B cell (primary cell): ENCODE measurements around the gene HES6. TPM values are rescaled to one million over a fixed set of nuclear protein-coding genes. Genes with fewer than 3 reads are reported as not detected.

ENCODE experiments used
- ATAC-seq: fragments of 200-7000 bp; cut with Tn5 transposase; one replicate; pipeline ENCODE4 v1.10.0; 2021; ENCODE audit warnings: low read depth, mild to moderate bottlenecking, moderate number of reproducible peaks, moderate library complexity
- CTCF ChIA-PET: fragments of 350-600 bp; sonication (Branson Sonifier 250); formaldehyde crosslinking; loops from one replicate; lab custom pipeline; 2021; ENCODE audit warnings: antibody characterized with exemption, inconsistent platforms; lab: Charles Lee
- POLR2A ChIA-PET: fragments of 350-600 bp; sonication (Branson Sonifier 250); formaldehyde crosslinking; loops from one replicate; lab custom pipeline; 2021; ENCODE audit warnings: antibody characterized with exemption; lab: Charles Lee
- DNase-seq: peaks from one replicate; pipeline ENCODE4 v3.0.0; 2013
- H2AFZ ChIP-seq: 2 replicates; pipeline ENCODE4 v1.6.1; 2012; ENCODE audit warnings: mild to moderate bottlenecking, low read depth, low read length; ENCODE audit not compliant: insufficient read depth, poor library complexity, severe bottlenecking
- H3K27ac ChIP-seq, 2 donors: 1 replicate in 1 of 2; 2 replicates in 1 of 2; pipeline ENCODE4 v1.5.1; 2012 to 2013; ENCODE audit warnings: low read length in 2 of 2, mild to moderate bottlenecking in 2 of 2, moderate library complexity in 1 of 2
- H3K27me3 ChIP-seq, 4 experiments: fragments of 200-600 bp in 1 of 4; sonication (generic) in 1 of 4; replicated peaks in 1 of 4; 1 replicate in 2 of 4; 2 replicates in 2 of 4; pipeline versions ENCODE4 v1.6.1 to v1.7.0; 2013 to 2016; ENCODE audit warnings: low read length in 3 of 4, mild to moderate bottlenecking in 2 of 4, mixed read lengths in 1 of 4, moderate library complexity in 1 of 4; ENCODE audit not compliant: insufficient read depth in 4 of 4, control insufficient read depth in 3 of 4; ENCODE audit errors: control extremely low read depth in 1 of 4
- H3K36me3 ChIP-seq, 2 experiments: replicated peaks in 1 of 2; 1 replicate in 1 of 2; 2 replicates in 1 of 2; pipeline versions ENCODE4 v1.6.1 to v1.7.1; 2013; ENCODE audit warnings: low read length in 1 of 2; ENCODE audit not compliant: insufficient read depth in 2 of 2, control insufficient read depth in 1 of 2; ENCODE audit errors: control extremely low read depth in 1 of 2, extremely low read depth in 1 of 2
- H3K4me1 ChIP-seq, 2 donors: fragments of 200-600 bp in 1 of 2; sonication (generic) in 1 of 2; 1 replicate in 1 of 2; 2 replicates in 1 of 2; pipeline versions ENCODE4 v1.5.1 to v1.6.1; 2013 to 2017; ENCODE audit warnings: low read length in 2 of 2; ENCODE audit not compliant: control insufficient read depth in 2 of 2, insufficient read depth in 2 of 2
- H3K4me2 ChIP-seq: replicated peaks from 2 replicates; pipeline ENCODE3; 2012; ENCODE audit warnings: mild to moderate bottlenecking, low read depth, low read length; ENCODE audit not compliant: poor library complexity, severe bottlenecking
- H3K4me3 ChIP-seq, 5 experiments: fragments of 200-600 bp in 1 of 5; sonication (generic) in 1 of 5; 1 replicate in 3 of 5; 2 replicates in 2 of 5; pipeline versions ENCODE4 v1.5.1 to v1.7.0; 2011 to 2016; ENCODE audit warnings: low read length in 4 of 5, mild to moderate bottlenecking in 4 of 5, low read depth in 2 of 5, control low read depth in 1 of 5, moderate library complexity in 1 of 5; ENCODE audit not compliant: insufficient read depth in 1 of 5; ENCODE audit errors: control extremely low read depth in 1 of 5, extremely low read depth in 1 of 5
- H3K79me2 ChIP-seq: fragments of 200-600 bp; sonication (generic); one replicate; pipeline ENCODE4 v1.6.0; 2016; ENCODE audit warnings: low read length; ENCODE audit not compliant: control insufficient read depth, insufficient read depth
- H3K9ac ChIP-seq: fragments of 200-600 bp; sonication (generic); 2 replicates; pipeline ENCODE4 v1.6.1; 2017; ENCODE audit warnings: mild to moderate bottlenecking, low read length, moderate library complexity
- H3K9me3 ChIP-seq, 3 donors: one replicate each; pipeline versions ENCODE4 v1.6.1 to v1.7.1; 2013; ENCODE audit warnings: low read length in 2 of 3; ENCODE audit not compliant: control insufficient read depth in 2 of 3, insufficient read depth in 1 of 3; ENCODE audit errors: control extremely low read depth in 1 of 3
- H4K20me1 ChIP-seq: 2 replicates; pipeline ENCODE4 v1.6.0; 2012; ENCODE audit warnings: mild to moderate bottlenecking, low read length; ENCODE audit not compliant: insufficient read depth, control insufficient read depth, poor library complexity, severe bottlenecking
- H3K27ac Mint-ChIP-seq: one replicate; pipeline ENCODE4 v1.8.0; 2021; ENCODE audit warnings: mixed read lengths
- H3K27me3 Mint-ChIP-seq: one replicate; pipeline ENCODE4 v1.8.0; 2021; ENCODE audit warnings: mixed read lengths
- H3K4me1 Mint-ChIP-seq: one replicate; pipeline ENCODE4 v1.8.0; 2021; ENCODE audit warnings: mixed read lengths
- H3K4me3 Mint-ChIP-seq: one replicate; pipeline ENCODE4 v1.8.0; 2021; ENCODE audit warnings: mixed read lengths
- H3K9me3 Mint-ChIP-seq: one replicate; pipeline ENCODE4 v1.8.0; 2022; ENCODE audit warnings: mixed read lengths; ENCODE audit not compliant: insufficient read depth
- CTCF ChIP-seq: fragments of 200-600 bp; IDR thresholded peaks from one replicate; pipeline ENCODE4 v1.8.0; 2022; ENCODE audit warnings: antibody characterized with exemption, mild to moderate bottlenecking
- EZH2 ChIP-seq: IDR thresholded peaks from 2 replicates; pipeline ENCODE4 v1.6.1; 2012; ENCODE audit warnings: borderline replicate concordance, low read depth, mild to moderate bottlenecking, moderate library complexity, low read length; ENCODE audit not compliant: insufficient read depth, poor library complexity, severe bottlenecking
- WGBS: methylation state at CpG from one replicate; pipeline ENCODE4 v1.1.5; 2013; ENCODE audit warnings: missing lambda C conversion rate; ENCODE audit not compliant: insufficient coverage; 5-methylcytosine and 5-hydroxymethylcytosine counted together
- intact Hi-C: fragments of 100-400 bp; cut with micrococcal nuclease; formaldehyde crosslinking; loops from one replicate; pipeline ENCODE4 v1.10.0; 2022
- polyA plus RNA-seq: library from polyadenylated mRNA; depleted of rRNA; stranded (reverse); fragments of >200 nt; gene quantifications from 2 replicates; pipeline ENCODE4 v1.2.3, GENCODE V29; 2012
- total RNA-seq, 2 donors: library from RNA; stranded (reverse); fragments of 120-200 nt in 1 of 2; gene quantifications; 1 replicate in 1 of 2; 2 replicates in 1 of 2; pipeline versions ENCODE4 v1.2.3 to v1.2.4, GENCODE V29; 2013 to 2022

The HES6 gene
- total and polyA plus RNA-seq, 2 donors (not counting 1 experiment from before 2014, with no cell fraction given) = 6.5 to 14.3 TPM

GRCh38 chr2:238285653-238286082, 45.8 kb upstream of the HES6 start:
- intact Hi-C loops = loop anchor here (10.0 kb wide), 1 partner anchor 611 kb away; no protein-coding TSS in a partner anchor
- Mint-ChIP-seq H3K9me3 (no peaks in the 10 kb centered on the region), H3K27ac (no peak overlapping the region), H3K4me1 (peaks cover 59% of the 10 kb centered on the region), H3K27me3 (no peaks in the 10 kb centered on the region), H3K4me3 (no peak overlapping the region)
- no peak overlapping the region for H3K9ac ChIP-seq
- H3K9me3 ChIP-seq = peaks cover 0 to 4% (median 0%) of the 10 kb centered on the region in 3 donors
- peaks cover 68% of the 10 kb centered on the region for H3K79me2 ChIP-seq
- peaks cover 28 to 39% of the 10 kb centered on the region in 2 donors for H3K4me1 ChIP-seq
- H4K20me1 ChIP-seq = peaks cover 45% of the 10 kb centered on the region
- H3K27me3 ChIP-seq = no peaks in the 10 kb centered on the region
- H3K4me3 ChIP-seq = no peak overlapping the region
- H3K4me2 ChIP-seq = no peak overlapping the region
- ChIA-PET CTCF (interaction anchor here (0.9 to 1.1 kb wide), 3 partner anchors 21 to 27 kb away, joined by 3 read pairs; no protein-coding TSS in a partner anchor), POLR2A (no interaction called here)
- TF ChIP-seq CTCF (no peak), EZH2 (no peak)
- 95% methylated on average over 4 of the region's 7 CpGs for WGBS
- H3K36me3 ChIP-seq = no peaks in the 10 kb centered on the region
- no peak for DNase-seq
- no peak overlapping the region for H3K27ac ChIP-seq
- H2AFZ ChIP-seq = no peak overlapping the region
- no peak for ATAC-seq

- Histone ChIP-seq H3K79me2 (peaks cover 72% of the 10 kb centered on the region), H3K9ac (no peak overlapping the region), H3K9me3 (peaks cover 0 to 4% (median 0%) of the 10 kb centered on the region in 3 donors), H3K4me2 (no peak overlapping the region), H4K20me1 (peaks cover 51% of the 10 kb centered on the region), H3K27ac (no peak overlapping the region), H3K4me3 (no peak overlapping the region), H3K27me3 (no peaks in the 10 kb centered on the region), H3K4me1 (peaks cover 28 to 37% of the 10 kb centered on the region in 2 donors), H2AFZ (no peak overlapping the region), H3K36me3 (no peaks in the 10 kb centered on the region)
- no peak overlapping the region for H3K4me3 Mint-ChIP-seq
- no peak for TF ChIP-seq EZH2
- TF ChIP-seq CTCF = no peak
- ATAC-seq = no peak
- H3K4me1 Mint-ChIP-seq = peaks cover 59% of the 10 kb centered on the region
- ChIA-PET CTCF (interaction anchor here (0.9 kb wide), 1 partner anchor 21 kb away, joined by 3 read pairs; no protein-coding TSS in a partner anchor), POLR2A (no interaction called here)
- no peak for DNase-seq
- no peak overlapping the region for H3K27ac Mint-ChIP-seq
- no peaks in the 10 kb centered on the region for H3K27me3 Mint-ChIP-seq
- no peaks in the 10 kb centered on the region for H3K9me3 Mint-ChIP-seq
- intact Hi-C loops = loop anchor here (10.0 kb wide), 1 partner anchor 610 kb away; no protein-coding TSS in a partner anchor
- 92% methylated on average over 8 of the region's 11 CpGs for WGBS
These were observed 45.1 kb upstream of the HES6 start for GRCh38 chr2:238284802-238285515.
